ENCODE measurements around the gene PSD2. TPM values are rescaled to one million over a fixed set of nuclear protein-coding genes. Genes with fewer than 3 reads are reported as not detected.

PSD2 gene
- total RNA-seq, 2 donors from 2014 or later = not detected

- no peaks in the 10 kb centered on the region for H3K36me3 Mint-ChIP-seq (ENCODE audit: low read depth)
- H3K4me1 Mint-ChIP-seq = no peaks in the 10 kb centered on the region
- ATAC-seq (replicated peaks) = no peak
- H3K27ac Mint-ChIP-seq = no peak overlapping the region
- H3K4me3 Mint-ChIP-seq = no peak overlapping the region
- H3K9me3 Mint-ChIP-seq = no peaks in the 10 kb centered on the region
- H3K27me3 Mint-ChIP-seq = no peaks in the 10 kb centered on the region
Observed at GRCh38 chr5:139852696-139853095, 57.1 kb downstream of the PSD2 start.

- H3K9me3 Mint-ChIP-seq = no peaks in the 10 kb centered on the region
- ATAC-seq (replicated peaks) = no peak
- no peaks in the 10 kb centered on the region for H3K36me3 Mint-ChIP-seq (ENCODE audit: low read depth)
- H3K27ac Mint-ChIP-seq = no peak overlapping the region
- no peak overlapping the region for H3K4me3 Mint-ChIP-seq
- no peaks in the 10 kb centered on the region for H3K4me1 Mint-ChIP-seq
- no peaks in the 10 kb centered on the region for H3K27me3 Mint-ChIP-seq
Observed at GRCh38 chr5:139854029-139854605, 58.5 kb downstream of the PSD2 start.

- H3K4me1 Mint-ChIP-seq = no peaks in the 10 kb centered on the region
- H3K9me3 Mint-ChIP-seq = no peaks in the 10 kb centered on the region
- ATAC-seq (replicated peaks) = no peak
Observed at GRCh38 chr5:139854953-139855352, 59.3 kb downstream of the PSD2 start.

GRCh38 chr5:139855451-139855850 is 59.8 kb downstream of the PSD2 start:
- ATAC-seq (replicated peaks) = no peak
- no peak overlapping the region for H3K4me3 Mint-ChIP-seq
- H3K9me3 Mint-ChIP-seq = no peaks in the 10 kb centered on the region
- H3K36me3 Mint-ChIP-seq (ENCODE audit: low read depth) = no peaks in the 10 kb centered on the region
- no peak overlapping the region for H3K27ac Mint-ChIP-seq
- no peaks in the 10 kb centered on the region for H3K27me3 Mint-ChIP-seq
- H3K4me1 Mint-ChIP-seq = no peaks in the 10 kb centered on the region

More at GRCh38 chr5:139854953-139855352, 59.3 kb downstream of the PSD2 start:
- H3K36me3 Mint-ChIP-seq (ENCODE audit: low read depth) = no peaks in the 10 kb centered on the region
- H3K27me3 Mint-ChIP-seq = no peaks in the 10 kb centered on the region
- H3K4me3 Mint-ChIP-seq = no peak overlapping the region
- no peak overlapping the region for H3K27ac Mint-ChIP-seq

- Mint-ChIP-seq H3K27me3 (no peaks in the 10 kb centered on the region), H3K36me3 (ENCODE audit: low read depth) (no peaks in the 10 kb centered on the region), H3K9me3 (no peaks in the 10 kb centered on the region), H3K4me3 (no peak overlapping the region), H3K27ac (no peak overlapping the region), H3K4me1 (no peaks in the 10 kb centered on the region)
- ATAC-seq (replicated peaks) = no peak
Observed at GRCh38 chr5:139855946-139856540, 60.4 kb downstream of the PSD2 start.

GRCh38 chr5:139856714-139857113 is 61.1 kb downstream of the PSD2 start:
- Mint-ChIP-seq H3K4me3 (no peak overlapping the region), H3K36me3 (ENCODE audit: low read depth) (no peaks in the 10 kb centered on the region), H3K9me3 (no peaks in the 10 kb centered on the region), H3K27me3 (no peaks in the 10 kb centered on the region), H3K4me1 (no peaks in the 10 kb centered on the region), H3K27ac (no peak overlapping the region)
- no peak for ATAC-seq (replicated peaks)

GRCh38 chr5:139859013-139859412 is 63.4 kb downstream of the PSD2 start:
- no peak overlapping the region for H3K27ac Mint-ChIP-seq
- no peak for ATAC-seq (replicated peaks)
- H3K4me1 Mint-ChIP-seq = no peaks in the 10 kb centered on the region
- H3K36me3 Mint-ChIP-seq (ENCODE audit: low read depth) = no peaks in the 10 kb centered on the region
- no peak overlapping the region for H3K4me3 Mint-ChIP-seq
- H3K9me3 Mint-ChIP-seq = no peaks in the 10 kb centered on the region
- no peaks in the 10 kb centered on the region for H3K27me3 Mint-ChIP-seq

- Mint-ChIP-seq H3K36me3 (ENCODE audit: low read depth) (no peaks in the 10 kb centered on the region), H3K4me1 (no peaks in the 10 kb centered on the region), H3K27ac (no peak overlapping the region), H3K27me3 (peaks cover 7% of the 10 kb centered on the region), H3K9me3 (no peaks in the 10 kb centered on the region), H3K4me3 (no peak overlapping the region)
- no peak for ATAC-seq (replicated peaks)
Observed at GRCh38 chr5:139861021-139861888, 65.6 kb downstream of the PSD2 start.

GRCh38 chr5:139861889-139862207 is 66.2 kb downstream of the PSD2 start:
- H3K36me3 Mint-ChIP-seq (ENCODE audit: low read depth) = no peaks in the 10 kb centered on the region
- no peaks in the 10 kb centered on the region for H3K4me1 Mint-ChIP-seq
- no peak for ATAC-seq (replicated peaks)
- H3K9me3 Mint-ChIP-seq = no peaks in the 10 kb centered on the region
- H3K4me3 Mint-ChIP-seq = no peak overlapping the region
- H3K27me3 Mint-ChIP-seq = peaks cover 12% of the 10 kb centered on the region
- no peak overlapping the region for H3K27ac Mint-ChIP-seq

GRCh38 chr5:139862313-139862712 is 66.7 kb downstream of the PSD2 start:
- no peaks in the 10 kb centered on the region for H3K36me3 Mint-ChIP-seq (ENCODE audit: low read depth)
- no peak overlapping the region for H3K4me3 Mint-ChIP-seq
- no peaks in the 10 kb centered on the region for H3K9me3 Mint-ChIP-seq
- H3K4me1 Mint-ChIP-seq = no peaks in the 10 kb centered on the region
- peak; percentile 52 for ATAC-seq (replicated peaks)
- no peak overlapping the region for H3K27ac Mint-ChIP-seq
- H3K27me3 Mint-ChIP-seq = peaks cover 13% of the 10 kb centered on the region

GRCh38 chr5:139862803-139863202 is 67.2 kb downstream of the PSD2 start:
- Mint-ChIP-seq H3K36me3 (ENCODE audit: low read depth) (no peaks in the 10 kb centered on the region), H3K27ac (no peak overlapping the region)

GRCh38 chr5:139863361-139863760 is 67.8 kb downstream of the PSD2 start:
- Mint-ChIP-seq H3K27me3 (peaks cover 16% of the 10 kb centered on the region), H3K4me3 (no peak overlapping the region), H3K36me3 (ENCODE audit: low read depth) (no peaks in the 10 kb centered on the region), H3K4me1 (no peaks in the 10 kb centered on the region), H3K27ac (no peak overlapping the region), H3K9me3 (no peaks in the 10 kb centered on the region)
- ATAC-seq (replicated peaks) = no peak

More at GRCh38 chr5:139862803-139863202, 67.2 kb downstream of the PSD2 start:
- Mint-ChIP-seq H3K9me3 (no peaks in the 10 kb centered on the region), H3K4me3 (no peak overlapping the region), H3K27me3 (peaks cover 13% of the 10 kb centered on the region), H3K4me1 (no peaks in the 10 kb centered on the region)
- ATAC-seq (replicated peaks) = no peak

- no peaks in the 10 kb centered on the region for H3K9me3 Mint-ChIP-seq
- H3K4me1 Mint-ChIP-seq = no peaks in the 10 kb centered on the region
Observed at GRCh38 chr5:139863855-139864558, 68.4 kb downstream of the PSD2 start.

GRCh38 chr5:139864716-139865483 is 69.3 kb downstream of the PSD2 start:
- Mint-ChIP-seq H3K9me3 (no peaks in the 10 kb centered on the region), H3K4me3 (no peak overlapping the region), H3K36me3 (ENCODE audit: low read depth) (no peaks in the 10 kb centered on the region), H3K27me3 (peaks cover 16% of the 10 kb centered on the region), H3K27ac (no peak overlapping the region), H3K4me1 (no peaks in the 10 kb centered on the region)
- ATAC-seq (replicated peaks) = no peak

More at GRCh38 chr5:139863855-139864558, 68.4 kb downstream of the PSD2 start:
- Mint-ChIP-seq H3K27ac (no peak overlapping the region), H3K4me3 (no peak overlapping the region), H3K27me3 (peaks cover 16% of the 10 kb centered on the region), H3K36me3 (ENCODE audit: low read depth) (no peaks in the 10 kb centered on the region)
- peak; percentile 57 for ATAC-seq (replicated peaks)

Data from activated T-helper 17 cell treated with anti-CD3 and anti-CD28 coated beads, Interleukin-2, amount 50 U/mL, for 72 hours (primary cell).